Measurements from ENCODE around the gene SLC15A5. TPM values are rescaled to one million over a fixed set of nuclear protein-coding genes. Genes with fewer than 3 reads are reported as not detected.

Gene SLC15A5
- total and polyA plus RNA-seq, 2 of the 4 experiments (the other 2 are of a cell fraction) = not detected

DNA sequence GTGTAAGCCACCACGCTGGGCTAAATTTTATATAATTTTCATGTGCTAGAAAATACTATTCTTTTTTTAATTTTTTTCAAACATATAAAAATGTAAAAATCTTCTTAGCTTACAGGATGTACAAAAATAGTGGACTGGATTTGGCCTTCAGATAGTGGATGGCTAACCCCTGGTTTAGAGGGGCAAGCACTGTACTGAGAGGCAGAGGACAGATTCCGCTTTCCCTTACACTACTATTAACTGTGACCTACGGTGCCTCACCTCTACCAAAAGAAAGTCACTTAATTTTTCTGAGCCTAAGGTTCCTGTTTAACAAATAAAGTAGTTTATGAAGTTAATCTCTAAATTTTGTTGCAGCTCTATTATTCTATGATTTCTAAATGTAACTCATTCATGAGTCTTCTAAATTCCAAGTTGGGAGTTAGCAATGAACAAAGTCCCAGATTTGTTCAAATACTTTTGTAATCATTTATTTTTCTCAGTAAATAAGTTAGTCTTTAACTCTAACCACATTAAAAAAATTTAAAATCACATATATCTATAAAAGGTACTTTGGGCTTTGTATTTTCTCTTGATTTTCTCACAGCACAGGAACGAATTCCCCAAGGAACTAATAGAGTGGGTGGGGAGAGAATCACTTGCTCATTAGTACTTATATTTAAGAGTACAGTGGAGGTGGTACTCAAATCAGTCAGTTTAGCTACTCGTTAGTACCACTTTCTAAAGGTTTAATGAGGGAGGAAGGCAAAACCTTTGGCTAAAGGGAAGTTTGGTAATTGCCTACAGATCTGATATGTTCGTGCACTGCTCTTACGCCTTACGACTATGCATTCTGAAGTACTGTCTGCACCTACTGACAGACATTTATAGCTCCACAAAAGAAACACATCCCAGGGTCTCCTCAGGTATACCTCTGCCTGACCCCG lies 33.7 kb downstream of the SLC15A5 start:
- Histone ChIP-seq H3K56ac (ENCODE audit: extremely low read depth, insufficient read depth, low read length) (no peak overlapping the region), H3K23ac (ENCODE audit: low read depth, low read length) (no peak overlapping the region), H2BK120ac (ENCODE audit: low read depth, low read length) (no peak overlapping the region), H3K27ac (ENCODE audit: insufficient read depth, low read length) (no peak overlapping the region), H3K14ac (replicated peaks; ENCODE audit: low read depth, low read length) (no peak overlapping the region), H3K79me1 (ENCODE audit: low read depth in 1 of 2, low read length in 2 of 2) (no peaks in the 10 kb centered on the region), H3K4ac (ENCODE audit: low read depth, low read length) (no peak overlapping the region), H4K8ac (ENCODE audit: low read depth in 2 of 2, low read length in 2 of 2) (no peak overlapping the region), H3K36me3 (ENCODE audit: control insufficient read depth, insufficient read depth, low read length) (no peaks in the 10 kb centered on the region), H3K4me1 (ENCODE audit: control insufficient read depth, insufficient read depth, low read length) (no peaks in the 10 kb centered on the region), H2AK9ac (replicated peaks; ENCODE audit: low read depth, low read length, poor library complexity) (no peak overlapping the region), H3K27me3 (ENCODE audit: control insufficient read depth, insufficient read depth, low read length) (no peaks in the 10 kb centered on the region), H2BK5ac (ENCODE audit: low read depth, low read length, poor library complexity, severe bottlenecking) (no peak overlapping the region), H2BK15ac (ENCODE audit: low read depth, low read length) (no peak overlapping the region), H4K91ac (ENCODE audit: insufficient read depth, low read depth, low read length) (no peak overlapping the region), H4K20me1 (ENCODE audit: insufficient read depth, low read length) (no peaks in the 10 kb centered on the region), H2AFZ (replicated peaks; ENCODE audit: low read length, poor library complexity) (no peak overlapping the region), H3K18ac (ENCODE audit: low read depth, low read length) (no peak overlapping the region), H3K9me1 (ENCODE audit: insufficient read depth, low read length) (no peaks in the 10 kb centered on the region), H2BK20ac (ENCODE audit: low read depth, low read length) (no peak overlapping the region), H3K9ac (ENCODE audit: low read depth, low read length) (no peak overlapping the region), H3K4me2 (ENCODE audit: low read depth, low read length) (no peak overlapping the region), H3K9me3 (ENCODE audit: control insufficient read depth, insufficient read depth, low read length) (no peaks in the 10 kb centered on the region), H2AK5ac (ENCODE audit: low read depth, low read length) (no peak overlapping the region), H3K4me3 (ENCODE audit: insufficient read depth, low read depth, low read length) (no peak overlapping the region), H4K5ac (ENCODE audit: low read depth, low read length) (no peak overlapping the region)
- DNase-seq = no peak
- TF ChIP-seq BHLHE40 (IDR thresholded peaks at IDR 0.05; ENCODE audit: low read depth, low read length) (no peak), NFE2L2 (IDR thresholded peaks at IDR 0.05; ENCODE audit: low read depth, low read length) (no peak), RAD21 (IDR thresholded peaks at IDR 0.05; ENCODE audit: low read length) (no peak)
- CTCF ChIA-PET = no interaction called here
- dilution Hi-C loops (cut with HindIII; ENCODE audit: low sequenced_read_pairs, unreplicated experiment) = no loop called here
- ATAC-seq (ENCODE audit: low read depth) = no peak
- in situ Hi-C loops (cut with MboI; ENCODE audit: low sequenced_read_pairs) = no loop called here
- no TSS peak for BruUV-seq (replicated peaks)
- intact Hi-C loops (cut with micrococcal nuclease) = no loop called here
- POLR2A ChIA-PET (ENCODE audit: unreplicated experiment) = interaction anchor here (0.6 kb wide), 1 partner anchor 1613 kb away, joined by 3 read pairs; no protein-coding TSS in a partner anchor
- WGBS, 2 experiments (ENCODE audit: extremely low coverage in 2 of 2, insufficient read length in 1 of 2) = no CpG with 5 or more reads among the region's 9 CpGs

Data from IMR-90 (cell line).